SK-N-SH treated with all-trans-retinoic acid at 6 μM for 48 hours (cell line): ENCODE results near the gene IL22.

Source experiments
- ARNTL ChIP-seq: fragments of 450-650 bp; formaldehyde crosslinking; IDR thresholded peaks from 2 replicates; pipeline ENCODE4 v1.5.0; 2020; ENCODE audit warnings: low read depth, mild to moderate bottlenecking, moderate library complexity, borderline replicate concordance
- BACH2 ChIP-seq: fragments of 250-450 bp; sonication (Bioruptor Pico); IDR thresholded peaks from 2 replicates; pipeline ENCODE4 v1.9.0; 2021; ENCODE audit warnings: mild to moderate bottlenecking, borderline replicate concordance
- CSDC2 ChIP-seq: fragments of 250-450 bp; sonication (Bioruptor Pico); IDR thresholded peaks from 2 replicates; pipeline ENCODE4 v1.5.0; 2020; ENCODE audit warnings: mild to moderate bottlenecking, moderate library complexity
- CSRNP3 ChIP-seq: fragments of 250-450 bp; sonication (Bioruptor Pico); IDR thresholded peaks from 2 replicates; pipeline ENCODE4 v1.5.1; 2021; ENCODE audit warnings: mild to moderate bottlenecking, moderate library complexity
- SNAI2 ChIP-seq: fragments of 250-450 bp; sonication (Bioruptor Pico); IDR thresholded peaks from 2 replicates; pipeline ENCODE4 v1.5.0; 2020; ENCODE audit warnings: mild to moderate bottlenecking, moderate library complexity
- TCF4 ChIP-seq: fragments of 250-450 bp; sonication (Bioruptor Pico); IDR thresholded peaks from 2 replicates; pipeline ENCODE4 v1.8.0; 2021; ENCODE audit warnings: mild to moderate bottlenecking, moderate library complexity, borderline replicate concordance
- ZC3H10 ChIP-seq: fragments of 250-450 bp; sonication (Bioruptor Pico); IDR thresholded peaks from 2 replicates; pipeline ENCODE4 v1.5.1; 2021; ENCODE audit warnings: mild to moderate bottlenecking, moderate library complexity
- ZFP3 ChIP-seq: fragments of 250-450 bp; sonication (Bioruptor Pico); IDR thresholded peaks from 2 replicates; pipeline ENCODE4 v1.5.0; 2020; ENCODE audit warnings: mild to moderate bottlenecking, moderate library complexity
- ZFP30 ChIP-seq: fragments of 450-650 bp; formaldehyde crosslinking; IDR thresholded peaks from 2 replicates; pipeline ENCODE4 v1.5.0; 2022; ENCODE audit warnings: mild to moderate bottlenecking, moderate library complexity
- ZNF565 ChIP-seq: fragments of 450-650 bp; formaldehyde crosslinking; conservative IDR thresholded peaks from 2 replicates; pipeline ENCODE4 v1.5.0; 2020; ENCODE audit warnings: low read depth, mild to moderate bottlenecking, moderate library complexity
- ZNF70 ChIP-seq: fragments of 450-650 bp; formaldehyde crosslinking; IDR thresholded peaks from 2 replicates; pipeline ENCODE4 v1.5.0; 2020; ENCODE audit warnings: mild to moderate bottlenecking, moderate library complexity
- ZNF8 ChIP-seq: fragments of 450-650 bp; formaldehyde crosslinking; IDR thresholded peaks from 2 replicates; pipeline ENCODE4 v1.5.0; 2020; ENCODE audit warnings: mild to moderate bottlenecking, moderate library complexity
- TF ChIP-seq, protein P1 (sequence below): fragments of 250-450 bp; sonication (Bioruptor Pico); IDR thresholded peaks from 2 replicates; pipeline ENCODE4 v1.8.0; 2021; ENCODE audit warnings: low read depth, mild to moderate bottlenecking, moderate library complexity, borderline replicate concordance
- TF ChIP-seq, protein P2 (sequence below): fragments of 250-450 bp; sonication (Bioruptor Pico); IDR thresholded peaks from 2 replicates; pipeline ENCODE4 v1.8.0; 2020; ENCODE audit warnings: mild to moderate bottlenecking, moderate library complexity, borderline replicate concordance

- no peak for TF ChIP-seq ARNTL (CRISPR knock-in tag)
- TF ChIP-seq, protein P1, sequence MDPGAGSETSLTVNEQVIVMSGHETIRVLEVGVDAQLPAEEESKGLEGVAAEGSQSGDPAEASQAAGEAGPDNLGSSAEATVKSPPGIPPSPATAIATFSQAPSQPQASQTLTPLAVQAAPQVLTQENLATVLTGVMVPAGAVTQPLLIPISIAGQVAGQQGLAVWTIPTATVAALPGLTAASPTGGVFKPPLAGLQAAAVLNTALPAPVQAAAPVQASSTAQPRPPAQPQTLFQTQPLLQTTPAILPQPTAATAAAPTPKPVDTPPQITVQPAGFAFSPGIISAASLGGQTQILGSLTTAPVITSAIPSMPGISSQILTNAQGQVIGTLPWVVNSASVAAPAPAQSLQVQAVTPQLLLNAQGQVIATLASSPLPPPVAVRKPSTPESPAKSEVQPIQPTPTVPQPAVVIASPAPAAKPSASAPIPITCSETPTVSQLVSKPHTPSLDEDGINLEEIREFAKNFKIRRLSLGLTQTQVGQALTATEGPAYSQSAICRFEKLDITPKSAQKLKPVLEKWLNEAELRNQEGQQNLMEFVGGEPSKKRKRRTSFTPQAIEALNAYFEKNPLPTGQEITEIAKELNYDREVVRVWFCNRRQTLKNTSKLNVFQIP (CRISPR knock-in tag) = no peak
- no peak for TF ChIP-seq CSRNP3 (CRISPR knock-in tag)
- no peak for TF ChIP-seq ZFP3 (CRISPR knock-in tag)
- no peak for TF ChIP-seq TCF4 (CRISPR knock-in tag)
- TF ChIP-seq ZNF565 = no peak
- TF ChIP-seq ZFP30 (CRISPR knock-in tag) = no peak
- TF ChIP-seq, protein P2, sequence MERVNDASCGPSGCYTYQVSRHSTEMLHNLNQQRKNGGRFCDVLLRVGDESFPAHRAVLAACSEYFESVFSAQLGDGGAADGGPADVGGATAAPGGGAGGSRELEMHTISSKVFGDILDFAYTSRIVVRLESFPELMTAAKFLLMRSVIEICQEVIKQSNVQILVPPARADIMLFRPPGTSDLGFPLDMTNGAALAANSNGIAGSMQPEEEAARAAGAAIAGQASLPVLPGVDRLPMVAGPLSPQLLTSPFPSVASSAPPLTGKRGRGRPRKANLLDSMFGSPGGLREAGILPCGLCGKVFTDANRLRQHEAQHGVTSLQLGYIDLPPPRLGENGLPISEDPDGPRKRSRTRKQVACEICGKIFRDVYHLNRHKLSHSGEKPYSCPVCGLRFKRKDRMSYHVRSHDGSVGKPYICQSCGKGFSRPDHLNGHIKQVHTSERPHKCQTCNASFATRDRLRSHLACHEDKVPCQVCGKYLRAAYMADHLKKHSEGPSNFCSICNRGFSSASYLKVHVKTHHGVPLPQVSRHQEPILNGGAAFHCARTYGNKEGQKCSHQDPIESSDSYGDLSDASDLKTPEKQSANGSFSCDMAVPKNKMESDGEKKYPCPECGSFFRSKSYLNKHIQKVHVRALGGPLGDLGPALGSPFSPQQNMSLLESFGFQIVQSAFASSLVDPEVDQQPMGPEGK (CRISPR knock-in tag) = no peak
- no peak for TF ChIP-seq ZNF70
- TF ChIP-seq ZNF8 (CRISPR knock-in tag) = no peak
- no peak for TF ChIP-seq BACH2 (CRISPR knock-in tag)
- no peak for TF ChIP-seq ZC3H10 (CRISPR knock-in tag)
- no peak for TF ChIP-seq CSDC2 (CRISPR knock-in tag)
- TF ChIP-seq SNAI2 = no peak
These were observed 27.6 kb downstream of the IL22 start, which contains the start of gene IL26 for GRCh38 chr12:68225576-68226476.
